SU-DHL-6 (cell line): Measurements from ENCODE around the gene ZNF22.

Experiments
- H2AFZ ChIP-seq: fragments of 200-600 bp; sonication (generic); 2 replicates; pipeline ENCODE4 v1.6.1; 2014; ENCODE audit warnings: low read depth, mild to moderate bottlenecking, moderate library complexity, mixed read lengths, antibody characterized with exemption, low read length; ENCODE audit not compliant: severe bottlenecking
- H3F3A ChIP-seq: fragments of 200-600 bp; shearing (Covaris generic); 2 replicates; pipeline ENCODE4 v1.6.0; 2016; ENCODE audit warnings: antibody characterized with exemption, mild to moderate bottlenecking; ENCODE audit not compliant: insufficient read depth
- H3K27ac ChIP-seq: fragments of 200-600 bp; sonication (generic); 2 replicates; pipeline ENCODE4 v1.5.1; 2016; ENCODE audit warnings: low read depth, mild to moderate bottlenecking, low read length, moderate library complexity, mixed read lengths
- H3K27me3 ChIP-seq: fragments of 200-600 bp; sonication (generic), shearing (Covaris generic); 2 replicates; pipeline ENCODE4 v1.6.0; 2014; ENCODE audit warnings: mild to moderate bottlenecking, low read length
- H3K36me3 ChIP-seq: fragments of 200-600 bp; sonication (generic); 2 replicates; pipeline ENCODE4 v1.6.1; 2014; ENCODE audit warnings: mild to moderate bottlenecking, low read length, mixed read lengths
- H3K4me2 ChIP-seq: fragments of 300-600, 200-600 bp; shearing (Covaris generic), sonication (generic); 2 replicates; pipeline ENCODE4 v1.6.0; 2014; ENCODE audit warnings: low read length, low read depth, mild to moderate bottlenecking; ENCODE audit not compliant: poor library complexity, severe bottlenecking
- H3K4me3 ChIP-seq: fragments of 200-600 bp; sonication (generic); 2 replicates; pipeline ENCODE4 v1.5.1; 2014; ENCODE audit warnings: antibody characterized with exemption, low read length, mild to moderate bottlenecking, mixed read lengths; ENCODE audit not compliant: insufficient read depth, poor library complexity, severe bottlenecking
- H3K79me2 ChIP-seq: fragments of 200-600 bp; sonication (generic); 2 replicates; pipeline ENCODE4 v1.6.1; 2014; ENCODE audit warnings: mild to moderate bottlenecking, low read length, moderate library complexity; ENCODE audit not compliant: insufficient read depth
- H3K9ac ChIP-seq: fragments of 200-600 bp; sonication (generic); 2 replicates; pipeline ENCODE4 v1.7.0; 2014; ENCODE audit warnings: mild to moderate bottlenecking, low read length
- H3K9me2 ChIP-seq: fragments of 200-600 bp; sonication (generic); replicated peaks from 2 replicates; pipeline ENCODE4 v1.6.1; 2014; ENCODE audit warnings: low read length; ENCODE audit not compliant: insufficient read depth
- H3K9me3 ChIP-seq: fragments of 200-600 bp; sonication (generic); 2 replicates; pipeline ENCODE4 v1.6.1; 2014; ENCODE audit warnings: low read length, mixed read lengths; ENCODE audit not compliant: insufficient read depth
- H4K20me1 ChIP-seq: fragments of 200-600 bp; sonication (generic); 2 replicates; pipeline ENCODE4 v1.6.1; 2014; ENCODE audit warnings: low read depth, mild to moderate bottlenecking, antibody characterized with exemption, low read length, moderate library complexity, mixed read lengths
- EZH2phosphoT487 ChIP-seq: fragments of 200-600 bp; sonication (generic), shearing (Covaris generic); conservative IDR thresholded peaks from 2 replicates; pipeline ENCODE4 v1.6.1; 2018; ENCODE audit warnings: mild to moderate bottlenecking, antibody characterized with exemption, low read length, moderate library complexity, mixed read lengths
- TF ChIP-seq, protein P1 (sequence below): fragments of 200-600 bp; sonication (generic); IDR thresholded peaks from one replicate; pipeline ENCODE4 v1.5.1; 2017; ENCODE audit warnings: antibody characterized with exemption, mild to moderate bottlenecking, low read length, moderate library complexity; ENCODE audit not compliant: insufficient read depth, poor library complexity, severe bottlenecking

ZNF22 gene

DNA sequence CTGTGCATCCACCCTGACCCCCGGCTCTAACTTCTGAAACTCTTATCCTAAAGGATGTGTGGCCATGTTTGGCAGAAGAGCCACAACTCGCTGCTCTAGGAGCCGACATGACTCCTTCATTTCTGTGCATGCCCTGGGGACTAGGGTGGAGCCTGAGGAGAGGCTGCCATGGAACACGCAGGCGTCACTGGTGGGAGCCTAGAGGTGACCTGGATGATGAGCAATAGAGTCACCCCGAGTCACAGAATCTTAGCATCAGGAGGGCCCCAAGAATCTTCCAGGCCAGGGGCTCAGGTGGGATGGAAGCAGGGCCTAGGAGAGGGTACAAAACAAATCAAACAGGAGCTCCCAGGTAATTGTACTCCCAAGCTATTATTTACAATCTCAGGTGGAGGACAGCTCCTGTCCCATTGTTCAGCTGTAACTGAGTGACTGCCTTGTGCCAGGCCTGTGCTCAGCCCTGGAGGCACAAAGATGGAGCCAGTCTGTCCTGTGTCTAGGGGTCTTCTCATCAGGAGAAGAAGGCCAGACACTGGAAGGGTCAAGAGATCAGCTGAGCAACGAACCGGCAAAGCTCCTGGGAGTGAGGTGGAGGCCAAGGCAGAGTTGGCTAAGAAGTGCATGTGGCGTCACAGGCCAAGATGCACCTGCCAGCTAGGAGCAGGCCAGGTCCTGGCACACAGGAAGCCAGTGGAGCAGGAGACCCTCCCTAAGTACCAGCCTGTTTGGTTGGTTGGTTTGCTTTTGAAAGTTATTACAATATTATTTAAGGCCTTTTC is 5.8 kb upstream of the ZNF22 start:
- H3K9me3 ChIP-seq: no peaks in the 10 kb centered on the region
- H3K9ac ChIP-seq: no peak overlapping the region
- no peaks in the 10 kb centered on the region for H3K36me3 ChIP-seq
- H3K4me2 ChIP-seq: no peak overlapping the region
- no peak overlapping the region for H3K27ac ChIP-seq
- H4K20me1 ChIP-seq: no peaks in the 10 kb centered on the region
- no peaks in the 10 kb centered on the region for H3K79me2 ChIP-seq
- H3K9me2 ChIP-seq: no peaks in the 10 kb centered on the region
- TF ChIP-seq, protein P1, sequence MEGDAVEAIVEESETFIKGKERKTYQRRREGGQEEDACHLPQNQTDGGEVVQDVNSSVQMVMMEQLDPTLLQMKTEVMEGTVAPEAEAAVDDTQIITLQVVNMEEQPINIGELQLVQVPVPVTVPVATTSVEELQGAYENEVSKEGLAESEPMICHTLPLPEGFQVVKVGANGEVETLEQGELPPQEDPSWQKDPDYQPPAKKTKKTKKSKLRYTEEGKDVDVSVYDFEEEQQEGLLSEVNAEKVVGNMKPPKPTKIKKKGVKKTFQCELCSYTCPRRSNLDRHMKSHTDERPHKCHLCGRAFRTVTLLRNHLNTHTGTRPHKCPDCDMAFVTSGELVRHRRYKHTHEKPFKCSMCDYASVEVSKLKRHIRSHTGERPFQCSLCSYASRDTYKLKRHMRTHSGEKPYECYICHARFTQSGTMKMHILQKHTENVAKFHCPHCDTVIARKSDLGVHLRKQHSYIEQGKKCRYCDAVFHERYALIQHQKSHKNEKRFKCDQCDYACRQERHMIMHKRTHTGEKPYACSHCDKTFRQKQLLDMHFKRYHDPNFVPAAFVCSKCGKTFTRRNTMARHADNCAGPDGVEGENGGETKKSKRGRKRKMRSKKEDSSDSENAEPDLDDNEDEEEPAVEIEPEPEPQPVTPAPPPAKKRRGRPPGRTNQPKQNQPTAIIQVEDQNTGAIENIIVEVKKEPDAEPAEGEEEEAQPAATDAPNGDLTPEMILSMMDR: no peak
- no peak for TF ChIP-seq EZH2phosphoT487
- H3K27me3 ChIP-seq: no peaks in the 10 kb centered on the region
- no peak overlapping the region for H3K4me3 ChIP-seq
- H3F3A ChIP-seq: no peaks in the 10 kb centered on the region
- no peak overlapping the region for H2AFZ ChIP-seq

DNA sequence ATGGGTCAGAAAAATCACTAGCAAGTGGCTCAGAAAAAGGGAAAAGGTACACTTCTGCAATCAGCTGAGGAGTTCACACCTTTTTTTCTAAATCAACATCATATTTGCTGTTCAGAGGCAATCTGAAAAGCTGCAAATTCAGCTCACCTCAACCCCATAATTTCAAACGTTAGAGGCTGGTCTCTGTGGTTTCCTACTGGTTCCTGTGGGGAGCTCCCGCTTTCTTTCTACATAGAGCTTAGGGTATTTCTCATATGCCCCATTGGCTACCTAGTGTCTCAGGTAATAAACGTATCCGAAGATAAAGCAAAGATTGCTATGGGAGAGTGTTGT is 5.2 kb upstream of the ZNF22 start:
- H3K27ac ChIP-seq: no peak overlapping the region
- H3K36me3 ChIP-seq: no peaks in the 10 kb centered on the region
- H3K4me2 ChIP-seq: no peak overlapping the region
- no peaks in the 10 kb centered on the region for H3K79me2 ChIP-seq
- H3K9me3 ChIP-seq: no peaks in the 10 kb centered on the region
- H2AFZ ChIP-seq: no peak overlapping the region
- no peaks in the 10 kb centered on the region for H3K9me2 ChIP-seq
- no peaks in the 10 kb centered on the region for H3K27me3 ChIP-seq
- H4K20me1 ChIP-seq: no peaks in the 10 kb centered on the region
- no peak for TF ChIP-seq EZH2phosphoT487
- TF ChIP-seq, protein P1: no peak
- no peak overlapping the region for H3K9ac ChIP-seq
- no peak overlapping the region for H3K4me3 ChIP-seq
- H3F3A ChIP-seq: no peaks in the 10 kb centered on the region

DNA sequence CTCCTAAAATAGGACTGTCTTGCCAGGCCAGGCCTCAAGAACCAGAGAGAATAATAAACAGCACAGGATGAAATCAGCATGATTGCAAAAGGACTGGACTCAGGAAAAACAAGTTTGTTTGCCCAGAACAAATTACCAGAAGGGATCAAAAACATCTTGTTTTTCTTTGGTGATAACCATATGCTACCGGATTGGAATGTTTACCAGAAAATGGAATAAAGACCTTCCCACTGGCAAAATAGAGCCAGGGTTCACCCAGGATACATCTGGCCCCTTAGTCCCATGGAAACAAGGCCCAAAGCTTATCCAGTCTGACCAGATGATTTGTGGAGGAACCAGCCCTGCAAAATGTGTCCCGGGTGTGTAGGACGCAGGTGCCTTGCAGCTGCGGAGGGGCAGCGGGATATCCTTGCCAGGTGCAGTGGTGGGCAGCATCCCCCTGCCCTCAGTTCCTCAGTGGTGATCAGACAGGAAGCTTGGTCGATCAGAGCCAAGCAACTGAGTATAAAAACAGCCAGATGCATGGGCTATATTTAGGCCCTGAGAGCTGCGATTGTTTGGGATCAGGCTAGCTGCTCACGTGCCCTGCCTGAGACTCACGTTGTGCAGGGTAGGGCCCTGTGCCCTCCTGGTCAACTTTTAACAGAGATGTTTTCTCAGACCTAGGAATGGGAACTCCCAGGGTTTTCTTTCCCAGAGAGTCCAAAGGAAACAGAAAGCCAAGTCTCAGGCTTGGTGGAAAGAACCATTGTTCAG is 4.6 kb upstream of the ZNF22 start:
- TF ChIP-seq, protein P1: no peak
- TF ChIP-seq EZH2phosphoT487: no peak
- Histone ChIP-seq H2AFZ (no peak overlapping the region), H3K27me3 (no peaks in the 10 kb centered on the region), H3F3A (no peaks in the 10 kb centered on the region), H3K79me2 (peaks cover under 1% of the 10 kb centered on the region; the same call in 1 of the 2 replicates), H3K27ac (no peak overlapping the region), H3K9me3 (no peaks in the 10 kb centered on the region), H4K20me1 (no peaks in the 10 kb centered on the region), H3K9ac (no peak overlapping the region), H3K4me2 (no peak overlapping the region), H3K36me3 (no peaks in the 10 kb centered on the region), H3K9me2 (no peaks in the 10 kb centered on the region), H3K4me3 (no peak overlapping the region)
